Fibroblast of lung (primary cell): Measurements from ENCODE around the gene NPEPL1. TPM values are rescaled to one million over a fixed set of nuclear protein-coding genes. Genes with fewer than 3 reads are reported as not detected.
A peak's percentile ranks its signal among the peaks of the same experiment; 100 is the strongest.

ENCODE experiments used
- DNase-seq, 2 donors: peaks; one replicate each; pipeline versions ENCODE4 v3.0.0 to v3.0.0-alpha.2; 2010; ENCODE audit warnings: low read depth in 2 of 2
- H2AFZ ChIP-seq: 2 replicates; pipeline ENCODE4 v1.5.1; 2012; ENCODE audit warnings: low read length, control low read depth, inconsistent platforms
- H3K27ac ChIP-seq: 2 replicates; pipeline ENCODE4 v1.5.1; 2011; ENCODE audit warnings: low read length, control low read depth; ENCODE audit not compliant: insufficient read depth
- H3K27me3 ChIP-seq: 2 replicates; pipeline ENCODE4 v1.5.1; 2011; ENCODE audit warnings: mild to moderate bottlenecking, low read length; ENCODE audit not compliant: control insufficient read depth, insufficient read depth
- H3K36me3 ChIP-seq: 2 replicates; pipeline ENCODE4 v1.5.1; 2011; ENCODE audit warnings: low read length; ENCODE audit not compliant: control insufficient read depth, insufficient read depth
- H3K4me1 ChIP-seq: 2 replicates; pipeline ENCODE4 v1.5.1; 2011; ENCODE audit warnings: low read length; ENCODE audit not compliant: control insufficient read depth, insufficient read depth; ENCODE audit errors: extremely low read depth
- H3K4me2 ChIP-seq: 2 replicates; pipeline ENCODE4 v1.5.1; 2011; ENCODE audit warnings: low read length, control low read depth; ENCODE audit not compliant: insufficient read depth; ENCODE audit errors: extremely low read depth
- H3K4me3 ChIP-seq, 4 experiments: fragments of 200-600 bp in 1 of 4; sonication (generic) in 1 of 4; replicated peaks in 1 of 4; 2 replicates each; pipeline ENCODE4 v1.5.1; 2011 to 2016; ENCODE audit warnings: low read length in 4 of 4, low read depth in 3 of 4, mild to moderate bottlenecking in 3 of 4, control low read depth in 2 of 4, inconsistent platforms in 1 of 4, mixed read lengths in 1 of 4; ENCODE audit not compliant: insufficient read depth in 1 of 4; ENCODE audit errors: control extremely low read depth in 1 of 4
- H3K79me2 ChIP-seq: 2 replicates; pipeline ENCODE4 v1.5.1; 2012; ENCODE audit warnings: mild to moderate bottlenecking, low read length, inconsistent platforms; ENCODE audit not compliant: control insufficient read depth, insufficient read depth
- H3K9ac ChIP-seq: 2 replicates; pipeline ENCODE4 v1.5.1; 2011; ENCODE audit warnings: mild to moderate bottlenecking, low read length, control low read depth; ENCODE audit not compliant: insufficient read depth
- H3K9me3 ChIP-seq: 2 replicates; pipeline ENCODE4 v1.5.1; 2012; ENCODE audit warnings: low read depth, low read length; ENCODE audit not compliant: control insufficient read depth, insufficient read depth
- H4K20me1 ChIP-seq: 2 replicates; pipeline ENCODE4 v1.5.1; 2011; ENCODE audit warnings: low read length; ENCODE audit not compliant: control insufficient read depth, insufficient read depth; ENCODE audit errors: extremely low read depth
- EZH2 ChIP-seq: IDR thresholded peaks from 2 replicates; pipeline ENCODE4 v1.5.1; 2012; ENCODE audit warnings: low read length, control low read depth, mild to moderate bottlenecking; ENCODE audit errors: missing control alignments
- polyA plus RNA-seq, 2 donors: library from polyadenylated mRNA; depleted of rRNA in 1 of 2; stranded (reverse) in 1 of 2; unstranded in 1 of 2; fragments of >200 nt; gene quantifications; 2 replicates each; pipeline ENCODE4 v1.2.1, GENCODE V29; 2011 to 2012; ENCODE audit warnings: missing spikeins in 1 of 2
- total RNA-seq: library from RNA; depleted of rRNA; stranded (reverse); fragments of >200 nt; gene quantifications from 2 replicates; pipeline ENCODE4 v1.2.1, GENCODE V29; 2014
- TF ChIP-seq, protein P1 (sequence below), 2 donors: IDR thresholded peaks in 1 of 2; conservative IDR thresholded peaks in 1 of 2; 1 replicate in 1 of 2; 2 replicates in 1 of 2; pipeline ENCODE4 v1.5.1; 2011 to 2012; ENCODE audit warnings: low read length in 2 of 2, control low read depth in 1 of 2, inconsistent platforms in 1 of 2, low read depth in 1 of 2, mild to moderate bottlenecking in 1 of 2

The NPEPL1 gene
- total and polyA plus RNA-seq, 2 donors (not counting 1 experiment from before 2014, with no cell fraction given) = 2.9 to 24.6 TPM

DNA sequence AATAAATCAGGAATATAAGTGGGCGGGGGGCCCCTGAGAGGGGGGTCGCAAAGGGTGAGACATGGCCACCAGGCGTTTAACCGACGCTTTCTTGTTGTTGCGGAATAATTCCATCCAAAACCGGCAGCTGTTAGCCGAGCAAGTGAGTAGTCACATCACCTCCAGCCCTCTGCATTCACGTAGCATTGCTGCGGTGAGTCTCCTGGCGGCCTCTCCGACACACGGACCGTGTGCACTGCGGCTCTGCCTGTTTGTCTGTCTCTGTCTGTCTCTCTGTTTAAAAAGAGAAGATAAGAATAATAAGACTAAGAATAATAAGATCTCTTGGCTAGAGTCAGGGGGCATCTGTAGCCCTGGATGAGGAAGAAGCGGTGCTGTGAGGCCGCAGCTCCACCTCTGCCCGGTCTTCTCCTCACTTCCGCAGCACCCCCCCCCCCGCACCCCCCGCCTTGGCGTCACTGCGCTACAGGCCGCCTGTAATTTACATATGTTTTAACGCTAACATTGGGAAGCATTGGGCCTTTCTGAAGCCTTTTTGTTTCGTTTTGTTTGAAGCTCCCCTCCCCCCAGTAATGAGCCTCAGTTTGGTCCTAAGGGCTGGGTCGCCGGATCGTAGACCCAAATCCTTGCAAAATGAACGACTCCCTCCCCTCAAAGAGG is 40.5 kb upstream of the NPEPL1 start:
- DNase-seq = peak; percentile 80 to 85
- Histone ChIP-seq H3K27me3 (no peaks in the 10 kb centered on the region), H3K27ac (peak overlapping the region; percentile 91), H3K9me3 (no peaks in the 10 kb centered on the region), H4K20me1 (no peaks in the 10 kb centered on the region), H3K9ac (peak overlapping the region; percentile 87), H3K79me2 (peaks cover 57% of the 10 kb centered on the region), H3K4me3 (peak overlapping the region; percentile 66 to 100 (median 83)), H3K4me1 (no peaks in the 10 kb centered on the region), H3K36me3 (no peaks in the 10 kb centered on the region), H2AFZ (no peak overlapping the region), H3K4me2 (peak overlapping the region; percentile 71)
- TF ChIP-seq EZH2 = no peak
- TF ChIP-seq, protein P1, sequence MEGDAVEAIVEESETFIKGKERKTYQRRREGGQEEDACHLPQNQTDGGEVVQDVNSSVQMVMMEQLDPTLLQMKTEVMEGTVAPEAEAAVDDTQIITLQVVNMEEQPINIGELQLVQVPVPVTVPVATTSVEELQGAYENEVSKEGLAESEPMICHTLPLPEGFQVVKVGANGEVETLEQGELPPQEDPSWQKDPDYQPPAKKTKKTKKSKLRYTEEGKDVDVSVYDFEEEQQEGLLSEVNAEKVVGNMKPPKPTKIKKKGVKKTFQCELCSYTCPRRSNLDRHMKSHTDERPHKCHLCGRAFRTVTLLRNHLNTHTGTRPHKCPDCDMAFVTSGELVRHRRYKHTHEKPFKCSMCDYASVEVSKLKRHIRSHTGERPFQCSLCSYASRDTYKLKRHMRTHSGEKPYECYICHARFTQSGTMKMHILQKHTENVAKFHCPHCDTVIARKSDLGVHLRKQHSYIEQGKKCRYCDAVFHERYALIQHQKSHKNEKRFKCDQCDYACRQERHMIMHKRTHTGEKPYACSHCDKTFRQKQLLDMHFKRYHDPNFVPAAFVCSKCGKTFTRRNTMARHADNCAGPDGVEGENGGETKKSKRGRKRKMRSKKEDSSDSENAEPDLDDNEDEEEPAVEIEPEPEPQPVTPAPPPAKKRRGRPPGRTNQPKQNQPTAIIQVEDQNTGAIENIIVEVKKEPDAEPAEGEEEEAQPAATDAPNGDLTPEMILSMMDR (conservative IDR thresholded peaks at IDR 0.05 in 1 of 2, IDR thresholded peaks at IDR 0.05 in 1 of 2; ENCODE audit: low read depth in 1 of 2, low read length in 2 of 2) = no peak

DNA sequence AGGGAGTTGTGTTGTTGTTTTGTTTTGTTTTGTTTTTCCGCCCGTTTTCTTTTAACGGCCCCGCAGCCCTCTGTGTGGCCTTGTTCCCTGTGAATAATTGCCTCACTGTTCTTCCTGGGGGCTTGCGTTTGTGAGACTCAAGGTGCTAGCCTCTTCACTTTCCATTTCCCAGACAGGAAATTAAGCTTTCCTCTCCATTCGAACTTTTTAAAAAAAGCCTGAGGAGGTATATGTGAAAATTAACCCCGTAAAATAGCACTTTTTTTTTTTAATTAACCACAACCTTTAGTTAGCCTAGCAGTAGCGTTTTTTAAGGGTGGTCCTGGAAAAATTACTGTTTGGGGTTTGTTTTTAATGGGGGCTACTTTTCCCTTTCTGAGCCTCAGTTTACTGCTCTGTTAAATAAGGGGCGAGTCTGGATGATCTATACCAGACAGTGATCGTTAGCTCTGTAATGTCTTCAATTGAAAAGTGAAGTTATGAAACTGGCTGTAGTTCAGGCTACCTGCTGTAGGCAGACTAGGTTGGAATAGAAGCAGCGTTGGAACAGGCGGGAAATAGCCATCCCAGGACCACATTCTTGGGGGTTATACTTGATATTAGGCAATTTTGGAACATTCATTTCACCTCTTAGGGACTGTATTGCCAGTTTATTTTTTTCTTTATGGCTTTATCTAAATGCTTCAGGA is 39.9 kb upstream of the NPEPL1 start:
- H2AFZ ChIP-seq = no peak overlapping the region
- peak overlapping the region; percentile 61 for H3K4me2 ChIP-seq
- no peaks in the 10 kb centered on the region for H3K36me3 ChIP-seq
- no peaks in the 10 kb centered on the region for H3K27me3 ChIP-seq
- peaks cover 64% of the 10 kb centered on the region for H3K79me2 ChIP-seq
- H3K27ac ChIP-seq = peak overlapping the region; percentile 91
- DNase-seq = peak in 1 of 2 donors; percentile 33
- H3K9me3 ChIP-seq = no peaks in the 10 kb centered on the region
- H4K20me1 ChIP-seq = no peaks in the 10 kb centered on the region
- TF ChIP-seq EZH2 = no peak
- TF ChIP-seq, protein P1 (conservative IDR thresholded peaks at IDR 0.05 in 1 of 2, IDR thresholded peaks at IDR 0.05 in 1 of 2; ENCODE audit: low read depth in 1 of 2, low read length in 2 of 2) = no peak
- H3K9ac ChIP-seq = peak overlapping the region; percentile 87
- H3K4me3 ChIP-seq = peak overlapping the region; percentile 66 to 100 (median 83)
- no peaks in the 10 kb centered on the region for H3K4me1 ChIP-seq

DNA sequence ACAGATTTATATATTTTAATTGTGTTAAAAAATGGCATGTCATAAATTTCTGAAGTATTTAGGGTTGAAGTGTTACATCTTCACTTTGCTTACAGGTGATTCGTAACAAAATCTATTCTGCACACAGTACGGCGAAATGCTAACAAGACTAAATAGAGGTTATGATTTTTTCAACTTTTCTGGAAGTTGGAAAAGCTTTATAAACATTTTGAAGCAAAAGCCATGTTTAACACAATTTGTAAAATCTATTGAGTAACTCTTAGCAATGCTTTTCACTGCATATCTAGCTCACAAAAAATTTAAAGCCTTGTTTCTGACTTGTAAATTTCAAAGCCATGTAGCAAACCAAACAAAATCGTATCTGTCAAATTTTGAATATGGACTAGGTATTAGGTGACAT is 38.3 kb upstream of the NPEPL1 start:
- H3K27ac ChIP-seq = no peak overlapping the region
- TF ChIP-seq, protein P1 (conservative IDR thresholded peaks at IDR 0.05 in 1 of 2, IDR thresholded peaks at IDR 0.05 in 1 of 2; ENCODE audit: low read depth in 1 of 2, low read length in 2 of 2) = no peak
- TF ChIP-seq EZH2 = no peak
- H3K9ac ChIP-seq = no peak overlapping the region
- no peaks in the 10 kb centered on the region for H3K36me3 ChIP-seq
- peak overlapping the region; percentile 62 for H3K4me2 ChIP-seq
- H3K4me3 ChIP-seq = peak overlapping the region in 1 of 4 experiments; percentile 91
- H3K9me3 ChIP-seq = no peaks in the 10 kb centered on the region
- H2AFZ ChIP-seq = no peak overlapping the region
- no peak for DNase-seq
- no peaks in the 10 kb centered on the region for H3K27me3 ChIP-seq
- H4K20me1 ChIP-seq = no peaks in the 10 kb centered on the region
- H3K79me2 ChIP-seq = peaks cover 79% of the 10 kb centered on the region
- H3K4me1 ChIP-seq = no peaks in the 10 kb centered on the region
